Mesenchymal stem cell (in vitro differentiated cells and primary cell): ENCODE results near the gene CAMKMT.

Source experiments
- DNase-seq: peaks from one replicate; pipeline ENCODE4 v3.0.0-alpha.2; 2013
- H2AFZ ChIP-seq: one replicate; pipeline ENCODE4 v1.6.1; 2013; ENCODE audit warnings: low read depth, mild to moderate bottlenecking, control low read depth, inconsistent platforms, low read length, moderate library complexity
- H2AK5ac ChIP-seq: 2 replicates; pipeline ENCODE4 v1.6.1; 2013; ENCODE audit warnings: low read length, moderate library complexity, mild to moderate bottlenecking, inconsistent platforms; ENCODE audit not compliant: severe bottlenecking
- H2BK120ac ChIP-seq: one replicate; pipeline ENCODE4 v1.6.1; 2013; ENCODE audit warnings: low read depth, mild to moderate bottlenecking, inconsistent platforms, low read length, moderate library complexity
- H2BK12ac ChIP-seq, 2 experiments: one replicate each; pipeline ENCODE4 v1.6.1; 2013; ENCODE audit warnings: inconsistent platforms in 2 of 2, low read length in 2 of 2, mild to moderate bottlenecking in 2 of 2, moderate library complexity in 2 of 2, control low read depth in 1 of 2
- H2BK15ac ChIP-seq: one replicate; pipeline ENCODE4 v1.6.1; 2013; ENCODE audit warnings: mild to moderate bottlenecking, low read depth, inconsistent platforms; ENCODE audit not compliant: poor library complexity, severe bottlenecking
- H2BK5ac ChIP-seq: 2 replicates; pipeline ENCODE4 v1.6.1; 2013; ENCODE audit warnings: low read depth, mild to moderate bottlenecking, low read length, control low read depth, inconsistent platforms; ENCODE audit not compliant: poor library complexity, severe bottlenecking
- H3K14ac ChIP-seq, 2 experiments: one replicate each; pipeline ENCODE4 v1.6.1; 2013; ENCODE audit warnings: inconsistent platforms in 2 of 2, low read length in 2 of 2, control low read depth in 1 of 2, mild to moderate bottlenecking in 1 of 2, moderate library complexity in 1 of 2
- H3K18ac ChIP-seq, 2 experiments: one replicate each; pipeline ENCODE4 v1.6.1; 2013; ENCODE audit warnings: inconsistent platforms in 2 of 2, low read length in 2 of 2, control low read depth in 1 of 2, low read depth in 1 of 2, mild to moderate bottlenecking in 1 of 2
- H3K23ac ChIP-seq, 2 experiments: one replicate each; pipeline ENCODE4 v1.6.1; 2013; ENCODE audit warnings: inconsistent platforms in 2 of 2, low read length in 2 of 2, mild to moderate bottlenecking in 2 of 2, moderate library complexity in 2 of 2, control low read depth in 1 of 2
- H3K27ac ChIP-seq: 2 replicates; pipeline ENCODE4 v1.5.1; 2013; ENCODE audit warnings: mild to moderate bottlenecking, moderate library complexity, low read length, control low read depth, inconsistent platforms; ENCODE audit not compliant: poor library complexity, severe bottlenecking
- H3K27me3 ChIP-seq, 2 experiments: 2 replicates each; pipeline versions ENCODE4 v1.6.1 to v1.7.0; 2013; ENCODE audit warnings: low read length in 2 of 2, mild to moderate bottlenecking in 2 of 2, moderate library complexity in 2 of 2, control low read depth in 1 of 2, inconsistent platforms in 1 of 2; ENCODE audit not compliant: control insufficient read depth in 1 of 2, insufficient read depth in 1 of 2
- H3K36me3 ChIP-seq, 2 experiments: 2 replicates each; pipeline versions ENCODE4 v1.6.1 to v1.7.0; 2013; ENCODE audit warnings: low read length in 2 of 2, control low read depth in 1 of 2, inconsistent platforms in 1 of 2, low read depth in 1 of 2, mild to moderate bottlenecking in 1 of 2; ENCODE audit not compliant: insufficient read depth in 2 of 2, control insufficient read depth in 1 of 2
- H3K4ac ChIP-seq, 2 experiments: one replicate each; pipeline ENCODE4 v1.6.1; 2013; ENCODE audit warnings: inconsistent platforms in 2 of 2, low read length in 2 of 2, mild to moderate bottlenecking in 2 of 2, moderate library complexity in 2 of 2, control low read depth in 1 of 2, low read depth in 1 of 2
- H3K4me1 ChIP-seq: 2 replicates; pipeline ENCODE4 v1.6.1; 2013; ENCODE audit warnings: low read depth, low read length, control low read depth; ENCODE audit not compliant: control insufficient read depth, insufficient read depth
- H3K4me2 ChIP-seq: 2 replicates; pipeline ENCODE4 v1.6.1; 2013; ENCODE audit warnings: low read length, mild to moderate bottlenecking, inconsistent platforms; ENCODE audit not compliant: poor library complexity, severe bottlenecking
- H3K4me3 ChIP-seq, 2 experiments: 2 replicates each; pipeline versions ENCODE4 v1.5.1 to v1.7.0; 2013; ENCODE audit warnings: low read length in 2 of 2, mild to moderate bottlenecking in 2 of 2, control low read depth in 1 of 2, low read depth in 1 of 2; ENCODE audit not compliant: insufficient read depth in 1 of 2
- H3K79me1 ChIP-seq: replicated peaks from 2 replicates; pipeline ENCODE4 v1.6.1; 2013; ENCODE audit warnings: mild to moderate bottlenecking, control low read depth, low read length, inconsistent platforms; ENCODE audit not compliant: poor library complexity, severe bottlenecking
- H3K9ac ChIP-seq: 2 replicates; pipeline ENCODE4 v1.7.0; 2013; ENCODE audit warnings: mild to moderate bottlenecking, low read length, moderate library complexity
- H3K9me3 ChIP-seq: 2 replicates; pipeline ENCODE4 v1.7.0; 2013; ENCODE audit warnings: mild to moderate bottlenecking, low read length; ENCODE audit not compliant: control insufficient read depth
- H4K8ac ChIP-seq: one replicate; pipeline ENCODE4 v1.6.1; 2013; ENCODE audit warnings: inconsistent platforms, mild to moderate bottlenecking, low read length, moderate library complexity
- H4K91ac ChIP-seq: one replicate; pipeline ENCODE4 v1.6.1; 2013; ENCODE audit warnings: mild to moderate bottlenecking, low read length, inconsistent platforms
- WGBS: methylation state at CpG from one replicate; pipeline ENCODE4 v1.1.7; 2013; ENCODE audit warnings: mixed read lengths; 5-methylcytosine and 5-hydroxymethylcytosine counted together

The CAMKMT gene

DNA sequence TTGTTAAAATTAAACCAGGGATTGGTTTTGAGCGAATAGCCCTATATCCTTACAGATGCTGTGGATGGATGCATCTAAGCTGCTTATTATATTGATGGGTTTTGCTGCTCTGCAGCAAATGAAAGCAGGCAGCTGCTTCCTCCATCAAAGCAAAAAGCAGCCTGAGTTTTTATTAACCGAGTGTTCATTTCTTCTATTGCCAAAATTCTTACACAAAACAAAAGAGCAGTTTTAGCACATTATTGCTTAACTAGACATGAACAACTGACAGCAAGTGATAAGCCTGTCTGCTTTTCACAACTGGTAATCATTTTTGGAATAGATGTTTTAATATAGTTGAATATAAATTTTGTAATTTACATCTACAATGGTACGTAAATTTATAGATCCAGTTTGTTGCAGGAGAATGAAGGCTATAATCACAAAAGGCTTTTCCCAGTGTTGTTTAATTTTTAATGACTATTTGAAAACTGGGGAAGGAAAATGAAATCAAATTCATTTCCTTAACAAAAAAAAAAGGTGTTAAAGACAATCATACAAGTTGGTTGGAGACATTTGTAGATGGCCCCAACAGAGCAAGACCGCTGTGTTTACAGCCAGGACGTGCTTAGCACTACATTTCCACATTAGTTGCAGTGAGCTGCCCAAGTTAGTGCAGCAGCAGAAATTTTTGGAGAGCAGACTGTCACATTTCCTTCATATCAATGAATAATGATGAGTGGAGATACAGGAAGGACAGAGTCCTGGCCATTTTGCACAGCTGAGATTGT is 326.1 kb downstream of the CAMKMT start:
- H3K27me3 ChIP-seq: no peaks in the 10 kb centered on the region
- H3K14ac ChIP-seq: no peak overlapping the region
- H3K27ac ChIP-seq: no peak overlapping the region
- H3K4ac ChIP-seq: no peak overlapping the region
- H3K4me2 ChIP-seq: no peak overlapping the region
- H2BK12ac ChIP-seq: no peak overlapping the region
- no peaks in the 10 kb centered on the region for H3K4me1 ChIP-seq
- no peak overlapping the region for H2BK5ac ChIP-seq
- WGBS: 91% methylated on average over 5 of the region's 5 CpGs
- H3K36me3 ChIP-seq: no peaks in the 10 kb centered on the region
- H3K9ac ChIP-seq: no peak overlapping the region
- H2BK15ac ChIP-seq: no peak overlapping the region
- H2AFZ ChIP-seq: no peak overlapping the region
- DNase-seq: no peak
- H3K18ac ChIP-seq: no peak overlapping the region
- H3K4me3 ChIP-seq: no peak overlapping the region
- peaks cover 2% of the 10 kb centered on the region for H3K79me1 ChIP-seq
- no peaks in the 10 kb centered on the region for H3K9me3 ChIP-seq
- no peak overlapping the region for H2BK120ac ChIP-seq
- H2AK5ac ChIP-seq: no peak overlapping the region
- no peak overlapping the region for H4K91ac ChIP-seq
- no peak overlapping the region for H3K23ac ChIP-seq
- H4K8ac ChIP-seq: no peak overlapping the region

DNA sequence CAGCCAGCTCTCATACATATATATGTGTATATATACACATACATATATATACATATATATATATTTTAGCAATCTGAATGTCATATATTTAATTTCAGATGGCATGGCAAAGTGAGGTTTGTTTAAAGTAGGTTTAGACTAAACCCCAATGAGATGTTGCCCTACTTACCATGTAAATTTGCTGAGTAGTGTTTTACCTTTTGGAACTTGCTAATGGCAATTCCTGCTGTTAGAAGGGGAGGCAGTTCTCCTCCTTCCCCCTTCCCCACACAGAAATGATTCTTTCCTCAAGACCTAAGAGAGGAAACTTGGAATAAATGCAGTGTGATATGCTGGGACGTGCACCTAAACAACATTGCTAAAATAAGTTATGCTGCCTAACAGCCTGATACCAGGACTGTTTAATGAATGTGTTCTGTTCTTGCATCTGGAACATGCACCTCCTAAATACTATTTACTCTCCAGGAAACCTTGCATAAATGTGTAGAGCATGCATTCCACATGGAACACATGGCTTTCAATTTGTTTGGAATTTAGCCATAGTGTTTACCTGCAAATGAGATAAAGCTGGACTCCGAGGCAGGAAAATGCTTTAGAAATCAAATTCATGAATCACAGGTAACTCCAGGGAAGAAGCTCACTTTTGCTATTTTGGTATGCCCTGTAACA is 326.8 kb downstream of the CAMKMT start:
- H3K9ac ChIP-seq: no peak overlapping the region
- no peak overlapping the region for H4K8ac ChIP-seq
- no peaks in the 10 kb centered on the region for H3K4me1 ChIP-seq
- H3K79me1 ChIP-seq: peaks cover 2% of the 10 kb centered on the region
- H2BK120ac ChIP-seq: no peak overlapping the region
- H3K27ac ChIP-seq: no peak overlapping the region
- no peak overlapping the region for H2BK5ac ChIP-seq
- no peak overlapping the region for H3K18ac ChIP-seq
- no peak overlapping the region for H4K91ac ChIP-seq
- DNase-seq: no peak
- no peak overlapping the region for H3K4me2 ChIP-seq
- H2BK15ac ChIP-seq: no peak overlapping the region
- no peaks in the 10 kb centered on the region for H3K27me3 ChIP-seq
- no peak overlapping the region for H2AK5ac ChIP-seq
- H3K4ac ChIP-seq: no peak overlapping the region
- H3K36me3 ChIP-seq: no peaks in the 10 kb centered on the region
- no peaks in the 10 kb centered on the region for H3K9me3 ChIP-seq
- 91% methylated on average over 1 of the region's 2 CpGs for WGBS
- H2BK12ac ChIP-seq: no peak overlapping the region
- no peak overlapping the region for H3K14ac ChIP-seq
- no peak overlapping the region for H2AFZ ChIP-seq
- no peak overlapping the region for H3K23ac ChIP-seq
- H3K4me3 ChIP-seq: no peak overlapping the region

GRCh38 chr2:44689516-44689915 is 327.8 kb downstream of the CAMKMT start:
- Histone ChIP-seq H4K91ac (no peak overlapping the region), H3K79me1 (peaks cover 2% of the 10 kb centered on the region), H2BK120ac (no peak overlapping the region), H3K9me3 (no peaks in the 10 kb centered on the region), H2BK5ac (no peak overlapping the region), H2AK5ac (no peak overlapping the region), H3K23ac (no peak overlapping the region), H2BK15ac (no peak overlapping the region), H3K14ac (no peak overlapping the region), H3K27me3 (no peaks in the 10 kb centered on the region), H3K36me3 (no peaks in the 10 kb centered on the region), H3K27ac (no peak overlapping the region), H3K4me1 (no peaks in the 10 kb centered on the region), H3K9ac (no peak overlapping the region), H3K4ac (no peak overlapping the region), H2AFZ (no peak overlapping the region), H3K4me2 (no peak overlapping the region), H4K8ac (no peak overlapping the region), H2BK12ac (no peak overlapping the region), H3K18ac (no peak overlapping the region), H3K4me3 (no peak overlapping the region)
- no peak for DNase-seq
- no CpG with 5 or more reads among the region's 1 CpG for WGBS

GRCh38 chr2:44691174-44691785 is 329.5 kb downstream of the CAMKMT start:
- Histone ChIP-seq H2BK15ac (no peak overlapping the region), H3K36me3 (no peaks in the 10 kb centered on the region), H2AK5ac (no peak overlapping the region), H4K8ac (no peak overlapping the region), H3K27ac (no peak overlapping the region), H3K18ac (no peak overlapping the region), H2AFZ (no peak overlapping the region), H3K23ac (no peak overlapping the region), H2BK120ac (no peak overlapping the region), H2BK5ac (no peak overlapping the region), H3K9me3 (no peaks in the 10 kb centered on the region), H3K4me1 (no peaks in the 10 kb centered on the region), H3K9ac (no peak overlapping the region), H4K91ac (no peak overlapping the region), H3K79me1 (peaks cover 2% of the 10 kb centered on the region), H3K27me3 (no peaks in the 10 kb centered on the region), H3K4me2 (no peak overlapping the region), H3K4me3 (no peak overlapping the region), H2BK12ac (no peak overlapping the region), H3K14ac (no peak overlapping the region), H3K4ac (no peak overlapping the region)
- no peak for DNase-seq
- WGBS: 94% methylated on average over 8 of the region's 10 CpGs
